Lower lobe of right lung (tissue), 2 donors: Measurements from ENCODE around the gene CASP9. TPM values are rescaled to one million over a fixed set of nuclear protein-coding genes. Genes with fewer than 3 reads are reported as not detected.

Experiments used
- ATAC-seq, 2 donors: fragments of 200-7000 bp; cut with Tn5 transposase; one replicate each; pipeline ENCODE4 v1.9.1; 2020 to 2022; ENCODE audit warnings: mild to moderate bottlenecking in 2 of 2, moderate library complexity in 2 of 2
- DNase-seq: peaks from one replicate; pipeline ENCODE4 v3.0.0-alpha.2; 2020
- H3K27ac ChIP-seq: fragments of 200-600 bp; one replicate; pipeline ENCODE4 v1.8.0; 2022
- H3K27me3 ChIP-seq: fragments of 200-600 bp; one replicate; pipeline ENCODE4 v1.8.0; 2022; ENCODE audit warnings: low read depth
- H3K36me3 ChIP-seq: fragments of 200-600 bp; one replicate; pipeline ENCODE4 v1.8.0; 2022; ENCODE audit warnings: mild to moderate bottlenecking
- H3K4me1 ChIP-seq: fragments of 200-600 bp; one replicate; pipeline ENCODE4 v1.8.0; 2022
- H3K4me3 ChIP-seq: fragments of 200-600 bp; one replicate; pipeline ENCODE4 v1.8.0; 2022; ENCODE audit warnings: mild to moderate bottlenecking
- H3K9me3 ChIP-seq: fragments of 200-600 bp; one replicate; pipeline ENCODE4 v1.8.0; 2022
- intact Hi-C: fragments of 100-400 bp; cut with DNase I; formaldehyde crosslinking; loops from one replicate; pipeline ENCODE4 v1.11.0; 2022
- total RNA-seq: library from RNA; stranded (reverse); fragmentation: NEBNext Ultra II Directional; extraction: Animal tissue kit (Norgen Biotek cat#: 25700); gene quantifications from one replicate; pipeline ENCODE4 v1.2.1, GENCODE V29; 2021
- TF ChIP-seq, protein P1 (sequence below): fragments of 200-600 bp; IDR thresholded peaks from one replicate; pipeline ENCODE4 v1.8.0; 2022; ENCODE audit warnings: antibody characterized with exemption, mild to moderate bottlenecking
- donor health status: DM: no; HTN: yes; CAD: no; lungs with severe emphysema.

The CASP9 gene
- total RNA-seq, 1 donor from 2014 or later: 16.4 TPM

DNA sequence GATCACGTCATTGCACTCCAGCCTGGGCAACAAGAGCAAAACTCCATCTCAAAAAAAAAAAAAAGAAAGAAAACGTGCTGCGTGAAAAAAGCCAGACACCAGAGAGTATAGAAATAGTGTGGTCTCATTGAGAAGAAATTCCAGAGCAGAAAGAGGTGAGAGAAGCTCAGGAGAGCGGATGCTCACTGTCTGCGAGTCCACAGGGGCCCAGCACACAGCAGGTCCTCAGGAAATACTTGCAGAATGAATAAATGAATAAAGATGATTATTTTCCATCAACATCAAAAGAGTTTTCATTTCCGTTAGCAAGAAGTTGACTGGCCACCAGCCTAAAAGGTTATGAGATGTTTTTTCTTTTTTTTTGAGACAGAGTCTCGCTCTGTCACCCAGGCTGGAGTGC, 14.4 kb downstream of the CASP9 start:
- Histone ChIP-seq H3K9me3 (no peaks in the 10 kb centered on the region), H3K27ac (no peak overlapping the region), H3K4me3 (no peak overlapping the region), H3K27me3 (no peaks in the 10 kb centered on the region), H3K36me3 (peaks cover 43% of the 10 kb centered on the region), H3K4me1 (no peaks in the 10 kb centered on the region)
- ATAC-seq: no peak
- no peak for DNase-seq
- TF ChIP-seq, protein P1, sequence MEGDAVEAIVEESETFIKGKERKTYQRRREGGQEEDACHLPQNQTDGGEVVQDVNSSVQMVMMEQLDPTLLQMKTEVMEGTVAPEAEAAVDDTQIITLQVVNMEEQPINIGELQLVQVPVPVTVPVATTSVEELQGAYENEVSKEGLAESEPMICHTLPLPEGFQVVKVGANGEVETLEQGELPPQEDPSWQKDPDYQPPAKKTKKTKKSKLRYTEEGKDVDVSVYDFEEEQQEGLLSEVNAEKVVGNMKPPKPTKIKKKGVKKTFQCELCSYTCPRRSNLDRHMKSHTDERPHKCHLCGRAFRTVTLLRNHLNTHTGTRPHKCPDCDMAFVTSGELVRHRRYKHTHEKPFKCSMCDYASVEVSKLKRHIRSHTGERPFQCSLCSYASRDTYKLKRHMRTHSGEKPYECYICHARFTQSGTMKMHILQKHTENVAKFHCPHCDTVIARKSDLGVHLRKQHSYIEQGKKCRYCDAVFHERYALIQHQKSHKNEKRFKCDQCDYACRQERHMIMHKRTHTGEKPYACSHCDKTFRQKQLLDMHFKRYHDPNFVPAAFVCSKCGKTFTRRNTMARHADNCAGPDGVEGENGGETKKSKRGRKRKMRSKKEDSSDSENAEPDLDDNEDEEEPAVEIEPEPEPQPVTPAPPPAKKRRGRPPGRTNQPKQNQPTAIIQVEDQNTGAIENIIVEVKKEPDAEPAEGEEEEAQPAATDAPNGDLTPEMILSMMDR: no peak
- intact Hi-C loops: no loop called here

DNA sequence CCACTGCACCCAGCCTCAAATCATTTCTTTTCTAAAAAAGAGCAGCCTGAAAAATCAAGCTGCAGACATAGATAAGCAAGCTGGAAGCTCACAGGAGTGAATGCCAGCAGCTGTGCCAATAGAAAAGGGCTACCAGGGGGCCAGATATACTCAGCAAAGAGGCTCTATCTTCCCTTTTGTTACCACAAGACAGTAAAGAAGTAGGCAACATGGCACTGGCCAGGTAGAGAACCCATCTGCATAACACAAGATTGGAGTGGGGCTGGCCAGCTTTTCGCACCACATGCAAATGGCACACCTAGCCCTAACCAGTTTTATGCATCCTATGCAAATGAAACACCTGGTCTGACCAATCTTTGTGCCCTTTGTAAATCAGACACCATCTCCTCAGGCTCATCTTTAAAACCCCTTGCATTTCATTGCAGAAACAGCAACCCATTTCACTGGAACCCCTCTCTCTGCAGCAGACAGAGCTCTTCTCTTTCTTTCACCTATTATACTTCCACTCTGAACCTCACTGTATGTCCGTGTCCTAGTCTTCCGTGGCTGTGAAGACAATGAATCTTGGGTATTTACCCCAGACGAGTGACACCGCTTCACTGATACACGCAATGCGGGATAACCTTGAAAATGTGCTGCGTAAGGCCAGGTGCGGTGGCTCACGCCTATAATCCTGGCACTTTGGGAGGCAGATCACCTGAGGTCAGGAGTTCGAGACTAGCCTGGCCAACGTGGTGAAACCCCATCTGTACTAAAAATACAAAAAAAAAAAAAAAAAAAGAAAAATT, 15.1 kb downstream of the CASP9 start:
- no peak for DNase-seq
- TF ChIP-seq, protein P1: no peak
- Histone ChIP-seq H3K27ac (no peak overlapping the region), H3K9me3 (no peaks in the 10 kb centered on the region), H3K4me1 (no peaks in the 10 kb centered on the region), H3K36me3 (peaks cover 48% of the 10 kb centered on the region), H3K27me3 (no peaks in the 10 kb centered on the region), H3K4me3 (no peak overlapping the region)
- ATAC-seq: no peak
- intact Hi-C loops: no loop called here

DNA sequence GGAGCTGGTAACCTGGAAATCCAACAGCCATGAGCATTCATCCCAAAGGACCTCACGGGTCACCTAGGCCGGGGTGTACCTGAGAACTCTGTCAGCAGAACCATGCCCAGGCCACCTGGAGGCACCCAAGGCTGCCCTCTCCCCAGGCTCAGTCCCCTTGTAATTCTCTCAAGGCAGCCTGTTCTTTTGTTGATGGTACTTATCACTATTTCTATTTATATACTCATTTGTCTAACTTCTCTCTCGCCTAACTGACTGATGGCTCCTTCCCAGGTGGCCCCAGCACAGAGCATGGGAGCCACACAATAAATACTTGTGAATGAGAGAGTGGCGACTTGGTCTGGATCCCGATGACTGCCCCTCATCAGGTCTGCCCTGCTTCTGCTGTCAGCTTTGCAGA, 16.7 kb downstream of the CASP9 start:
- H3K27me3 ChIP-seq: no peaks in the 10 kb centered on the region
- intact Hi-C loops: no loop called here
- no peaks in the 10 kb centered on the region for H3K9me3 ChIP-seq
- DNase-seq (no peak), ATAC-seq (no peak)
- no peak overlapping the region for H3K27ac ChIP-seq
- TF ChIP-seq, protein P1: no peak
- no peaks in the 10 kb centered on the region for H3K4me1 ChIP-seq
- no peak overlapping the region for H3K4me3 ChIP-seq
- peaks cover 46% of the 10 kb centered on the region for H3K36me3 ChIP-seq

DNA sequence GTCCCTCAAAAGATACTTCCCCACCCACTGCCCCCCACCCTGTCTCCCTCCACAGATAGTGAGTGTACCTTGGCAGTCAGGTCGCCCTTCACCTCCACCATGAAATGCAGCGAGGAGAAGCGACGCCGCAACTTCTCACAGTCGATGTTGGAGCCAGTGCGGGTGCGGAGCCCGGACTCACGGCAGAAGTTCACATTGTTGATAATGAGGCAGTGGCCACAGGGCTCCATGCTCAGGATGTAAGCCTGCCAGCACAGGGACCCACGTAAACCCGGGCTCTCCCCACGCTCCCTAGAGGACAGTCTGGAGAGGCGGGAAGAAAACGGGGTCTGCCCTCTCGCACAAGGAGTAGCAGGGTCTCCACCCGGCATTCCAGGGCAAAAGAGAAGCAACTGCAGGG, 17.2 kb downstream of the CASP9 start:
- H3K9me3 ChIP-seq: no peaks in the 10 kb centered on the region
- no peak for DNase-seq
- no peaks in the 10 kb centered on the region for H3K27me3 ChIP-seq
- H3K4me1 ChIP-seq: no peaks in the 10 kb centered on the region
- no peak overlapping the region for H3K27ac ChIP-seq
- peaks cover 41% of the 10 kb centered on the region for H3K36me3 ChIP-seq
- ATAC-seq: no peak
- TF ChIP-seq, protein P1: no peak
- H3K4me3 ChIP-seq: no peak overlapping the region
- intact Hi-C loops: no loop called here

DNA sequence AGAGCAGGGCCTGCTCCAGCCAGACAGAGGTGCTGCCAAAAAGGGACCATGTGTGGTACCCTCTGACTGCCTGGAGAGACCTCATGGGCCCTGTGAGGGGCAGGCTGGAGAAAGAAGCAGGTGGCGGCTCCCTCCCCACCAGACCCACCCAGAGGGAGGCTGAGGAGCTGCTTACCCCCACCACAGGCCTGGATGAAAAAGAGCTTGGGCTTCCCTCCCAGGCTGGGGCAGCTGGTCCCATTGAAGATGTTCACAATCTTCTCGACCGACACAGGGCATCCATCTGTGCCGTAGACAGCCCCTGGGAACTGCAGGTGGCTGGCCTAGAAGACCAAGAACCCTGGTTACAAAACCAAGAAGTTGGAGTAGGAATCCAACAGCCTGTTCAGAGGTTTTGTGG, 19.6 kb downstream of the CASP9 start:
- Histone ChIP-seq H3K27ac (no peak overlapping the region), H3K36me3 (peaks cover 43% of the 10 kb centered on the region), H3K27me3 (no peaks in the 10 kb centered on the region), H3K4me3 (no peak overlapping the region), H3K4me1 (no peaks in the 10 kb centered on the region), H3K9me3 (no peaks in the 10 kb centered on the region)
- TF ChIP-seq, protein P1: no peak
- DNase-seq (no peak), ATAC-seq (no peak)
- intact Hi-C loops: no loop called here
